NCI-H1694 (cell line): ENCODE data around the gene PLXNC1.

Experiments used
- DNase-seq: peaks from one replicate; lab custom pipeline; 2025; lab: John Stamatoyannopoulos, UW

Gene PLXNC1

GRCh38 chr12:94157981-94158411 is 9.6 kb downstream of the PLXNC1 start:
- no peak for DNase-seq

GRCh38 chr12:94158666-94159065 is 10.3 kb downstream of the PLXNC1 start:
- no peak for DNase-seq

- DNase-seq: no peak
Observed at GRCh38 chr12:94162108-94162507, 13.7 kb downstream of the PLXNC1 start.

- no peak for DNase-seq
Observed at GRCh38 chr12:94163850-94164249, 15.5 kb downstream of the PLXNC1 start.

- DNase-seq: no peak
Observed at GRCh38 chr12:94165138-94165537, 16.8 kb downstream of the PLXNC1 start.

GRCh38 chr12:94165670-94166364 is 17.4 kb downstream of the PLXNC1 start:
- DNase-seq: no peak

GRCh38 chr12:94167071-94167755 is 18.8 kb downstream of the PLXNC1 start:
- no peak for DNase-seq

- no peak for DNase-seq
Observed at GRCh38 chr12:94167756-94168416, 19.5 kb downstream of the PLXNC1 start.

GRCh38 chr12:94169495-94169894 is 21.1 kb downstream of the PLXNC1 start:
- no peak for DNase-seq

- no peak for DNase-seq
Observed at GRCh38 chr12:94169966-94170689, 21.8 kb downstream of the PLXNC1 start.

- DNase-seq: no peak
Observed at GRCh38 chr12:94170690-94171594, 22.6 kb downstream of the PLXNC1 start.

GRCh38 chr12:94171595-94171930 is 23.2 kb downstream of the PLXNC1 start:
- no peak for DNase-seq

GRCh38 chr12:94172031-94172430 is 23.7 kb downstream of the PLXNC1 start:
- DNase-seq: no peak

GRCh38 chr12:94172973-94173372 is 24.6 kb downstream of the PLXNC1 start:
- no peak for DNase-seq

- DNase-seq: no peak
Observed at GRCh38 chr12:94173660-94174265, 25.4 kb downstream of the PLXNC1 start.

GRCh38 chr12:94174576-94174975 is 26.2 kb downstream of the PLXNC1 start:
- no peak for DNase-seq

- DNase-seq: no peak
Observed at GRCh38 chr12:94175763-94176668, 27.6 kb downstream of the PLXNC1 start.

- no peak for DNase-seq
Observed at GRCh38 chr12:94178054-94178453, 29.7 kb downstream of the PLXNC1 start.

- DNase-seq: no peak
Observed at GRCh38 chr12:94178882-94179281, 30.5 kb downstream of the PLXNC1 start.

- no peak for DNase-seq
Observed at GRCh38 chr12:94179723-94180122, 31.3 kb downstream of the PLXNC1 start.
